Measurements from ENCODE around the gene FNDC3A.
A peak's percentile ranks its signal among the peaks of the same experiment; 100 is the strongest.

Gene FNDC3A

DNA sequence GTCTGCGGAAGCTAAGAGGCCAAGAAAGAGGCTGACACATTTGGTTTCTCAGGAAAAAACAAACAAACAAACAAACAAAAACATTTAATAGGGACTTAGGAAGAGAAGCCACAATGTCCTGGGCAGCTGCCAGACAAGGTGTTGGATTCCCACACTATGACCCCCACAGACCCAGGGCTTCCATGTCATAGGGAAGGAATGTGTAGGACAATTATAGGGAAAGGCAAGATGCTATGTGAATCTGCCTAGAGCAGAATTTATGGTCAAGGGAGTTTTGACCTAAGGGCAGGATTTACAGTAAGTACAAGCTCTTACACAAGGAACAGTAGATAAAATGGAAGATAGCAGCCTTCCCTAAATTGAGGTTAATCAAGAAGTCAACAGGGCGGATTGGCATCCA, 262.9 kb downstream of the FNDC3A start:
- H3K4me3 ChIP-seq (ENCODE audit: low read depth, low read length): no peak overlapping the region
- TF ChIP-seq, protein P1, sequence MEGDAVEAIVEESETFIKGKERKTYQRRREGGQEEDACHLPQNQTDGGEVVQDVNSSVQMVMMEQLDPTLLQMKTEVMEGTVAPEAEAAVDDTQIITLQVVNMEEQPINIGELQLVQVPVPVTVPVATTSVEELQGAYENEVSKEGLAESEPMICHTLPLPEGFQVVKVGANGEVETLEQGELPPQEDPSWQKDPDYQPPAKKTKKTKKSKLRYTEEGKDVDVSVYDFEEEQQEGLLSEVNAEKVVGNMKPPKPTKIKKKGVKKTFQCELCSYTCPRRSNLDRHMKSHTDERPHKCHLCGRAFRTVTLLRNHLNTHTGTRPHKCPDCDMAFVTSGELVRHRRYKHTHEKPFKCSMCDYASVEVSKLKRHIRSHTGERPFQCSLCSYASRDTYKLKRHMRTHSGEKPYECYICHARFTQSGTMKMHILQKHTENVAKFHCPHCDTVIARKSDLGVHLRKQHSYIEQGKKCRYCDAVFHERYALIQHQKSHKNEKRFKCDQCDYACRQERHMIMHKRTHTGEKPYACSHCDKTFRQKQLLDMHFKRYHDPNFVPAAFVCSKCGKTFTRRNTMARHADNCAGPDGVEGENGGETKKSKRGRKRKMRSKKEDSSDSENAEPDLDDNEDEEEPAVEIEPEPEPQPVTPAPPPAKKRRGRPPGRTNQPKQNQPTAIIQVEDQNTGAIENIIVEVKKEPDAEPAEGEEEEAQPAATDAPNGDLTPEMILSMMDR (IDR thresholded peaks at IDR 0.05; ENCODE audit: insufficient read depth, low read depth, low read length, missing control alignments): no peak
- no peak for DNase-seq (ENCODE audit: low read depth)

DNA sequence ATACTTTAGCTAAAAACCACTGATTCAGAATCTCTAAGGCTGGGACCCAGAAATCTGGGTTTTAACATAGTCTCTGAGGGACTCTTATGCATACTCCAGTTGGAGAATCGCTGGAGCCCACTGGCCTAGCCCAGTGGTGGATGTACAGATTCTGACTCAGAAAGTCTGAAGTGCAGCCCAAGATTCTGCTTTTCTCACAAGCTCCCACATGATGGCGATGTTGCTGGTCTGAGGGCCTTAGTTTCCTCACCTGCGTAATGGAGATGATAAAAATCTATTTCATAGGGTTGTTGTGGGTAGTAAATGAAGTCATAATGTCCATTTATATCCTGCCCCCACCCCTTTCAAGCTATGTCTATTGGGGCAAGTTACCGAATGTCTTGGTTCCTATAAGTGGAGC, 264.3 kb downstream of the FNDC3A start:
- H3K4me3 ChIP-seq (ENCODE audit: low read depth, low read length): no peak overlapping the region
- TF ChIP-seq, protein P1 (IDR thresholded peaks at IDR 0.05; ENCODE audit: insufficient read depth, low read depth, low read length, missing control alignments): peak; percentile 64
- peak; percentile 48 for DNase-seq (ENCODE audit: low read depth)

DNA sequence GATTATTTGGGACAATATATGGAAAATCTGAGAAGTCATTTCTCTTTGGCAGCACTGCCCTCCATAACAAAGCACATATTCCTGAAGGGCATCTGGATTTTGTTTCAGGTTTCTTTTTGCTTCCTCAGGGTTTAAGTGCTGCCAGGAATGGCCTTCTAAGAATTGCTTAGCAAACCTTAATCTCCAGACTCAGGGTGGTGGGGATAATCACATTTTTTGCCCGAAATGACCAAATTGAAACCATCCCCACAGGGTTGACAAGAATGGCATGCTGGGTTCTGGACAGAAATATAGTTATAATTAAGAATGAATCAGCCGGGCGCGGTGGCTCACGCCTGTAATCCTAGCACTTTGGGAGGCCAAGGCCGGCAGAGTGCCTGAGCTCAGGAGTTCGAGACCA, 265.6 kb downstream of the FNDC3A start:
- no peak overlapping the region for H3K4me3 ChIP-seq (ENCODE audit: low read depth, low read length)
- TF ChIP-seq, protein P1 (IDR thresholded peaks at IDR 0.05; ENCODE audit: insufficient read depth, low read depth, low read length, missing control alignments): no peak
- no peak for DNase-seq (ENCODE audit: low read depth)

DNA sequence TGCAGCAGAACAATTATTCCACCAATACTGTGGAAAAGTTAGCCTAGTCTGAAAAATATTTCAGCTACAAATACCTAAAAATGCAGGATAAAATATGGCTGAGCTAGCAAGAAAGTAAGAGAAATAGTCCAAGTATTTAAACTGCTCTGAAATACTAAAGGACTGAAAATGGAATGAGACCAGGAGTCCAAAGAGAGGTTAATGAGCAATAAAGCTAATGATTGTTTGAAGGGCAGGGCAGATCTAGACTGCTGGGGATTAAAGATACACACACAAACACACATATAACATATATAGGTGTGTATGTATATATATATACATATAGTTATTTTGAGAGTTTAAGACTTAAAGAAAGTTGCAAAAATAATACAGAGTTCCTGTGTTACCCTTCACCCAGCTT, 269.4 kb downstream of the FNDC3A start:
- no peak for DNase-seq (ENCODE audit: low read depth)
- no peak overlapping the region for H3K4me3 ChIP-seq (ENCODE audit: low read depth, low read length)
- TF ChIP-seq, protein P1 (IDR thresholded peaks at IDR 0.05; ENCODE audit: insufficient read depth, low read depth, low read length, missing control alignments): no peak

DNA sequence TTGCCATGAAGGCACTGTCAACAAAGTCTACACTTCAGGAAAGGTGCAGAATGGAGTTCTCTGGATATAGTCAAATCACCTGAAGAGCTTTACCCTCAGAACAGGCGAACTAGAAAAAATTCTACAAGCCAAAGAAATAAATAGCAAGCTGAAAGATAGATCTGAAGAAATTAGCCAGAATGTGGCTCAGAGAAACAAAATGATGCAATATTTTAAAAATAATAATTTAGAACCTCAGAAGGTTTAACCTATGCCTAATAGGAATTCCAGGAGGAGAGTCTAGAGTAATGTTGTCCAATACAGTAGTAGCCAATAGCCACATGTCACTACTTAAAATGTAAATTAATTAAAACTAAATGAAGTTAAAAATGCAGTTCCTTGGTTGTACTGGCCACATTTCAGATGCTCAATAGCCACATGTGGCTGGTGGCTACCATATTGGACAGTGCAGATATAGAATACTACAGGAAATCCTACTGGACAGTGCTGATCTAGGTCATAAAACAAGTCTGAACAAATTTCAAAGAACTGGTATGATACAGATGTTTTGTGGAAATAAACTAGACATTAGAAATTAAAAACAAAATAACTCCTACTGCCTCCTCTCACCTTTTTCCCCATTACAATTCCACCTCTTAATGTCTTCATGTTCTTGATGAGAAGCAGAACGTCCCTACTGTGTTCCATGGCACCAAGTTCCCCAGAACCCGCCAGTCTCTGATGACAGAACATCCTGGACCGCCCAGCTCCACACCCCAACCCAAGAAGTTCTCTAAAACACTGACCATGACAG, 271.3 kb downstream of the FNDC3A start:
- DNase-seq (ENCODE audit: low read depth): no peak
- peak overlapping the region; percentile 93 for H3K4me3 ChIP-seq (ENCODE audit: low read depth, low read length)
- TF ChIP-seq, protein P1 (IDR thresholded peaks at IDR 0.05; ENCODE audit: insufficient read depth, low read depth, low read length, missing control alignments): no peak

DNA sequence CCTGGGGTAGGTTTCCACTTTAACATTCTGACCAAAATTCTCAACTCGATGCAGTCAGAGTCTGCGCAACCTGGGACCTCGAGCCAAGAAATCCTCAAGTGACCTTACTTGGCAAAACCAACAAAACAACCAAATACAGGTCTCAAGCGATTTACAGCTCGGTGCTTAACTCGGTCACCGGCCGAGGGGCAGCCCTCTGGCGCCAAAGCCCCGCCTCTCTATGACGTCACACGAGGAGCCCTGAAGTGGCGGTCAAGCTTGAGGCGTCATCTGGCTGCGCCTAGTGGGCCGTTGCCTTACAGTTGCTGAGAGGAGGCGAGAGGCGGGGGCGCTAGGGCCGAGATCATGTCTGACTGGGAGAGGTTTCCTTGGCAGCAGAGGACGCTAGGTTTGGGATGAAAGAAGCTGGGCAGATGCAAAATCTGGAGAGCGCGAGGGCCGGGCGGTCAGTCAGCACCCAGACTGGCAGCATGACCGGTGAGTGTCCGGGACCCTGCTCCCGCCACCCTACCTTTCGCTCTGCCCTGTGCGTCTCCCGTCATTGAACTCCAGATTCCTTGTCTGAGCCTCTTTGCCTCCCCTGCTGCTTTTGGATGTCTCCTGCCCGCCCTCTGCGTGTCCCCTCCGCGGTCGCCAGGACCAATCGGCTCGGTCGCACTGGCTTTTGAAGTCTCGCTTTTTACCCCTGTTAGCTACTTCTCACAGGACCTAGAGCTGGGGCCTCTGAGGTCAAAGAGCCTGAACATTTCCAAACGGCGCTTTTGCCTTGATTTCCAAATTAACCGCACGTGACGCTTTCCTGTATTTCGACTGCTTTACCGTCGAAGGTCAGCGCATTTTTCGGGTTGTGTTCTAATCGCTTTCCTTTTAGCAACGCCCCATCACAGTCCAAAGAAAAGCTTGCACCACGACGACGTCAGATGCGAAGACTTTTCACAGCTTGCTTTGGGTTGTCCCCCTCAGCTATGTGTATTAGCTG, 272.2 kb downstream of the FNDC3A start, which contains the start of gene CDADC1:
Gene CDADC1, plus strand, starts transcription at position 283 of the 979 bp plus-strand sequence. Its CDS starts 113 bp downstream, at position 396.
- TF ChIP-seq, protein P1 (IDR thresholded peaks at IDR 0.05; ENCODE audit: insufficient read depth, low read depth, low read length, missing control alignments): no peak
- DNase-seq (ENCODE audit: low read depth): peak; percentile 95
- H3K4me3 ChIP-seq (ENCODE audit: low read depth, low read length): peak within 1 kb of the TSS; percentile 93
